ENCODE measurements around the gene C14orf119.

The C14orf119 gene

DNA sequence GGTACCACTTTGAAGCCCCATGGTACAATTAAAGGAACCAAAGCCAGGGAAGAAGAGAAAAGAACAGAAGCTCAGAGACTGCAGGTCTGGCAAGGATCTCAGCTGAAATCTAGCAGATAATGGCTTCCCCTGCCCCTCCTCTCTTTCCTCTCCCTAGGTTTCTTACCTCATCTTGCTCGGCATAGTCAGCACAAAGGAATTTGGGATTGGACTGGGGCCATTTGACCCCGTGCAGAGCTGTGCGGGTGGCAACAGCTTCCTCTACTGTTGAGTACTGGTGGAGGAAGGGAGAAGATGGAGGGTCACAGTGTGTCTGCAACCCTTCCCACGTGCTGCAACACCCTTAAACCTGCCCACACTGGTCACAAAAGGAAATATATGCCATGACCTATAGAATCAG, 33.3 kb upstream of the C14orf119 start:
- DNase-seq: no peak

- DNase-seq: no peak
Observed at GRCh38 chr14:23063601-23064000, 31.7 kb upstream of the C14orf119 start.

DNA sequence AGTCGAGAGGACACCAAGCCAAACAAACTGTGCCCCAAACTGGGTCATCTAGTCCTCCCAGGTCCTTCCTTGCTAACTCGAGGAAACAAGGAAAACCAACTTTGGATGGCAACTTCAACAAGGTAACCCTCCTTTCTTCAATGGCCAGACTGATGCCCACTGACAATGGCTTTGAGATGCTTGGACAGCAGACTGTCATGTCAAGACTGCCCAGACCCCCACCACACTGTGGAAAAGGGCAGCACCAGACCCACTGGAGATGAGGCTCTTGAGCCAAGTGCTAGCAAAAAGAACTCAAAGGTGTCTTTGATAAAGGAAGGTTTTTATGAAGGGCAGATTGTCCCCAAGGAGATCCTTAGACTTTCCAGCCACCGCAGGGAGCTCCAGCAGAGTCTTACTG, 28.9 kb upstream of the C14orf119 start:
- DNase-seq: no peak

DNA sequence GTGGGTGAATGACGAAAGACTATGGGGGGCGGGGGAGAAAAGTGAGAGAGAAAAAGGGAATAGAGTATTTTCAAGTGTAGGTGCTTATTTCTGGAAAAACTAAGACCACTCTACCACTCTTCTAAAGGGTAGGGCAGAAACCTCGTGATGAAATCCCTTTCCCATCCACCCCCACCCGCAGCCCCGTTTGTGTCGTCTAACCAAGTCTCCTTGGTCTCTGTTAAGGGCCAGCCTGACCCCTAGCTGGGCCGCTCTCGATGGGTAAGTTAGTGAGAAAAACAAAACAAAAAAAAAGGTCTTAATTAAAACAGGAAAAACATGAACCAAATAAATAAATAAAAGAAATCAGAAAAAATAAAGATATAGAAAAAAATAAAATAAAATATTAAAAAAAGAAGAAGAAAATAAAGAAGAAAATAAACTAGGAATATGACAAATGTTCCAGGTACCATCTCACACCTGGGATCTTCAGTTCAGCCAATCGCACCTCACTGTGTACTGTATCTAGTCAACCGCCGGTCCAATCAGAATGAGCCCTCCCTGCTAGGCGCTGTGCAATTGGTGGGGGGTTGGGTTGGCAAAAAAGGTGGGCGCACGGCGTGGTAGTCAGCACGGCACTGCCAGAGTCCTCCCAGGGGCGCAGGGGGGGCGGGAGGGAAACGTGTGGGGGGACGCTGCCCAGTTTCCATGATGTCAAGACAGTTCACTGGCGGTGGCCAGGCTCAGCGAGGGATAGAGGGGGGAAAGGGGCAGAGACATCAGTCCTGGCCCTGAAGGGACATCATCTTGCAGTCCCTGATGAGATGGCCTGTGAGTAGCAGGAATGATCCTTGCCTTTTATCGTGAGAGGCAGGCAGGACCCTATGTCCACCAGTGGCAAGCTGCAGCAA, 28.2 kb upstream of the C14orf119 start:
- DNase-seq: no peak

- DNase-seq: no peak
Observed at GRCh38 chr14:23067847-23068788, 27.2 kb upstream of the C14orf119 start.

GRCh38 chr14:23068789-23069412, 26.4 kb upstream of the C14orf119 start:
- peak; percentile 48 to 68 for DNase-seq

DNA sequence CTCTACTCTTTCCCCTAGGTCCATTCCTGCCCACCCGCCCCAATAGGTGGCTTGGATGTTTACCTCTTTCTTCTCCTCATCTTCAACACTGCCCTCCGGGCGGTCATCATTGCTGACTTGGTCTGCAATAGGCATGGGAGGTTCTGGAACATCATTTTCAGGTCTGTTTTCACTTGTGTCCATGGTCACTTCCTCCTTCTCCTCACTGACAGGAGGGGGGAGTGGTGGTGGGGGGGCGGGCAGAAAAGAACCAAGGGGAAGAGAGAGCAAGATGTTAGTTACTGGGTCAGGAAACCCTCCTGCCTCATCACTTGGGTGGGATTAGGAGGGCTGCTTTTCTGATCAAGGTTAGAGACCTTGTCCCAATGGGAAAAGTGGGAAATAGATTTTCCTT, 25.9 kb upstream of the C14orf119 start:
- no peak for DNase-seq

GRCh38 chr14:23070262-23071129, 24.8 kb upstream of the C14orf119 start:
- DNase-seq: no peak

GRCh38 chr14:23071244-23071920, 23.9 kb upstream of the C14orf119 start:
- DNase-seq: peak; percentile 70 to 77

- no peak for DNase-seq
Observed at GRCh38 chr14:23071921-23072539, 23.3 kb upstream of the C14orf119 start.

DNA sequence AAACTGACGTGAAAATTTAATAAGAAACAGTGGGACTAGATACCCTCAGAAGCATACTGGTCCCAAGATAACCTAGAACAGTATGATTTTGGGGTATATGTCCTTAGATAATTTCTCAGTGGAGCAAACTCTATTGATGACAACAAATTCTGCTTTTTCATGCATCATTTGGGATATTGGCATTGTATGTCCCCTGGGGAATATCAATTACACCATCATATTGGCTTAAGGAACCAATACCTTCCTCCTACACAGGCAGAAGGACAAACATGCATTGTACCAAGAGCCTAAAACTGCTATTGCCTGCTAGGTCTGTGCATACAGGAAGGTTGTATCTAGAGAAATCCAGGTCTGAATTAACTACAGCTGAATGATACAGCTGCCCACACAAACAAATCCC, 20.4 kb upstream of the C14orf119 start:
- no peak for DNase-seq

GRCh38 chr14:23076785-23077408, 18.4 kb upstream of the C14orf119 start:
- no peak for DNase-seq

DNA sequence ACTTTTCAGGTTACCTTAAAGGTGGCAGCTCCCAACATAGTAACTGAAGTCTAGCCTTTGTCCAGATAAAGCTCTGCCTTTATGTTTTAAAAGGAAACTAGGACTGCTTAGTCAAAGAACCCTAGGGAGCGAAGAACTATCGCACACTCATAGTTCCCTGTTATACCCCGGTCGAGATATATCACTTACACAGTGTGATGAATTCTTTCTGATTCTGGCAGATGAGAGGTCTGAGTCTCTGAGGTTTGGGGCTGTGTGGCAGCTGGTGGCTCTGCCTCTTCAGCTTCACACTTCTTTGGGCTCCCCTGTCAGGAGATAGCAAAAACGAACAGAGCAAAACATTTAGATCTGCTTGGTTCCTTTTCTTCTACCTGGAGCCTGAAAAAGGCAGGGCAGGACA, 17.3 kb upstream of the C14orf119 start:
- DNase-seq: no peak

DNA sequence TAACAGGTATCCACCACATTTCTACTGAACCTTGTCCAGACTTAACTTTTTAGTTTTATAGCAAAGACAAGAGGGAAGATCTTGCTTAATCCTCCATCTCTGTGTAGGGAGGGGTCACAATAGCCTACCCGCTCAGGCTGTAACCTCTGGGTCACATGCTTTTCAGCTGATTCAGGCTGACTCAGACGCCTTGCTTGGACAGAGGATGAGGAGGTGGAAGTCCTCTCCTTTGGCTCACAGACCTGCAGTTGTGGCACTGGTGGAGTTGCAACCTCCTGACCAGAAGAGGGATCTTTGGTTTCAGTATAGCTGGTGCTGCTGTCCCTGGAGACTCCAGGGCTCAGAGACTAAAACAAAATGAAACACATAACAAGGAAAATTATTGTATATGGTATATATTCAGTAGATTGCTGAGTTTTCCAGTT, 16.6 kb upstream of the C14orf119 start:
- DNase-seq: no peak

DNA sequence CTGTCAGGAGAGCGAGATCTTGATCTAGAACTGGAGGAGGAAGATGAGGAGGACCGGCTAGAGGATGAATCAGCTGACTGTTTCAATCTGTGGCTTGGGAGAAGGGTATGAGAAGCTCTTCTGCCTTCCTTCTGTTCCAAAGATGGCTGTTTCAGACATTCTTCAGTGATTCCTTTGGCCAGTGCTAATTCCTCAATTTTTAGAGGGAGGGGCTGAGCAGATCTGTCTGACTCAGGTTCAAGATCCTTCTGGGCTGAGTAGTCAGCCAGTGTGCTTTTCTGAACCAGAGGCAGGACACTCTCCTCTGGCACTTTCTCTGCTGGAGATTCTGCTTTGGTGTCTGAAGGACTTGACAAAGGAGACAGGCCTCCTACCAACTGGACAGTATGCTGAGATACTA, 15.6 kb upstream of the C14orf119 start:
- no peak for DNase-seq

DNA sequence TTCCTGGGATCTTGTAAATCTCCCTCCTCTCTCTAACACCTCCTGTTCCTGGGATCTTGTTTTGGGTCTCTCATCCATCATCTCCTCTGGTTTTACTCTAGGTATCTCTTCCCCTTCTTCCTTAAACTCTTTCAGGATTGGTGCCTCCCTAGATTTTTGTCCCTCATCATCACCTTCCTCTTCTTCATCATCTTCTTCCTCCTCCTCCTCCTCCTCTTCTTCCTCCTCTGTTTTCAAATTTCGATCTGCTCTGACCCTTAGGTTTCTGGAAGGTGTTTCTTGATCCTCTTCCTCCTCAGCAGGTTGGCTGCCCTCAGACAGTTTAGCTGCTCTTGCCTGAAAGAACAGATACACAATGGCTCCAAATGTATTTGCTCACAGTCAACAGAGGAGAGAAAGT, 14.8 kb upstream of the C14orf119 start:
- DNase-seq: no peak

DNA sequence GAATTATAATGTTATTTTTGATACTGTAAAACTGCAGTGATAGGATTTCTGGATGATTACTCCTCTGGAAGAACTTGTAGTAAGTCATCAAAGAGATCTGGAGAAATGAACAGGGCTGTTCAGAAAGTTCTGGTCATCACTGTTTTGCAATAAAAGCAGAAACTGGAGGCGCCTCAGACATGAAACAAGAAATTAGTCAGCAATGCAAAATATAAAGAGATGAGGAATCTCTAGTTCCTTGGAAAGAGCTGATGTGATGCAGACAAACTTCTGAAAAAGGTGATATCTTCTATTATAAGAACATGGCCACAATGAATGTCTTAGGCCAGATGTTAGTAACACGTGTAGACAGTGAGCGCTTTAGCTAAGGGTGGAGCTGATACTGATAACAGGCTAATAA, 9.8 kb upstream of the C14orf119 start:
- no peak for DNase-seq

DNA sequence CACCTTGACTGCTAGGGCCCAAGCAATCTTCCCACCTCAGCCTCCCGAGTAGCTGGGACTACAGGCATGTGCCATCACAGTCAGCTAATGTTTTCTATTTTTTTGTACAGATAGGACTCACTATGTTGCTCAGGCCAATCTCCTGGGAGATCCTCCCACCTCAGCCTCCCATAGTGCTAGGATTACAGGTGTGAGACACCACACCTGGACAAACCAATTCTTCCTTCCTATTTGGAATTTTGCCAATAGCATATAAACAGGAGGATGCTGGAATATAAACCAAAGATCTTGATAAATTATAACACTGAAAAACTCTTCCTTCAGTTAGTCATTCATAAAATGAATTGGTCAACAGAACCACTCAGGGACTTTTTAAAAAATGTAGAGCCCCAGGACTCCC, 8.7 kb upstream of the C14orf119 start:
- no peak for DNase-seq

DNA sequence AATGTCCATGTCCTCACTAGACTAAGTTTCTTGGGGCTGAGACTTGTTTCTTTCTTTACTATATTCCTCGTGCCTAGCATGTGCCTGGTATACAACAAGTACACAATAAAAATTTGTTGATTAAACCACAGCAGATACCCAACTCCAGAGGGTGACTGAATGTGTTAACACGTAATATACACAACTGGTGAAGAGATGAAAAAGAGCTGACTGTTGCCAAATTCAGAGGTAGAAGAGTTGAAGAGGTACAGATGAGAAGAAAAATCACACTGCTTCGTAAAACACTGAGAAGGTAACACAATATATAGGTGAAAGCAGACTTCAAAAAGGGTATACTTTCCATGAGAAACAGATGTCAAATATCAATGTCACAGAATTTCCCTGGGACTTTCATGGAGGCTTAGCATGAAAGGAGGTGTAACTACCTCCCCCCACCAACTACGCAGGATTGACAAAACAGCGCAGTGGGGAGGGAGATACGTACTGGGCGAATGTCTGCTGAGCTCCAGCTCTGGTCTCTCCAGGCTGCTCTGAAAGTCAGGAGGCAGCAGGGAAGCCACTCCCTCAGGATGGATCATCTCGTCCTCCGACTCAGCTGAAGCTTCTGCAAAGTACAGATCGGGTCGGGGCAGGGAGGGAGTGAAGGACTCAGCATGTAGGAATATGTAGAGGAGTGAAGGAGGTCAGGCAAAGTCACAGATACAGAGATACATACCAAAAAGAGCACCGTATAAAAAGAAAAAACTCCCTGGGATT, 5.6 kb upstream of the C14orf119 start:
- DNase-seq: no peak

- no peak for DNase-seq
Observed at GRCh38 chr14:23090254-23090636, 5.1 kb upstream of the C14orf119 start.

Measured in stimulated activated CD4-positive, alpha-beta T cell treated with anti-CD3 and anti-CD28 coated beads, Interleukin-4, amount 100 ng/mL, for 4 hours (primary cell).